Measurements from ENCODE around the gene ACD. TPM values are rescaled to one million over a fixed set of nuclear protein-coding genes. Genes with fewer than 3 reads are reported as not detected.

Gene ACD
- total and polyA plus RNA-seq, 10 donors: 16.9 to 31.7 (median 24.0) TPM

GRCh38 chr16:67662653-67663010 lies 2.6 kb upstream of the ACD start:
- peaks cover 29 to 77% (median 50%) of the 10 kb centered on the region in 6 donors for H3K4me1 ChIP-seq
- TF ChIP-seq CTCF (IDR thresholded peaks at IDR 0.05 in 8 of 11, conservative IDR thresholded peaks at IDR 0.05 in 3 of 11) (no peak), POLR2A (IDR thresholded peaks at IDR 0.05) (no peak), POLR2AphosphoS5 (IDR thresholded peaks at IDR 0.05) (no peak)
- H3K36me3 ChIP-seq: peaks cover 0 to 44% (median 7%) of the 10 kb centered on the region in 6 donors
- no peak overlapping the region for H3K4me3 ChIP-seq
- no peaks in the 10 kb centered on the region for H3K9me3 ChIP-seq
- intact Hi-C loops (cut with DNase I; ENCODE audit: low total_unique reads): no loop called here
- no peaks in the 10 kb centered on the region for H3K27me3 ChIP-seq (replicated peaks in 1 of 7)
- H3K27ac ChIP-seq: no peak overlapping the region
- DNase-seq: no peak

- intact Hi-C loops (cut with DNase I; ENCODE audit: low total_unique reads): no loop called here
- WGBS, 5 donors: 90 to 98% (median 94%) methylated on average over 17 to 34 of the region's 34 CpGs
- no peak for TF ChIP-seq POLR2AphosphoS5 (IDR thresholded peaks at IDR 0.05)
- TF ChIP-seq CTCF (IDR thresholded peaks at IDR 0.05 in 8 of 11, conservative IDR thresholded peaks at IDR 0.05 in 3 of 11): no peak
- no peak for TF ChIP-seq POLR2A (IDR thresholded peaks at IDR 0.05)
- DNase-seq: peak; percentile 84
- peak overlapping the region in 2 of 8 donors; percentile 99 for H3K27ac ChIP-seq
- peaks cover 0 to 50% (median 11%) of the 10 kb centered on the region in 6 donors for H3K36me3 ChIP-seq
- no peaks in the 10 kb centered on the region for H3K9me3 ChIP-seq
- peaks cover 23 to 75% (median 44%) of the 10 kb centered on the region in 6 donors for H3K4me1 ChIP-seq
- no peaks in the 10 kb centered on the region for H3K27me3 ChIP-seq (replicated peaks in 1 of 7)
- H3K4me3 ChIP-seq: peak overlapping the region in 2 of 8 donors; percentile 92 to 97
These were observed 2.0 kb upstream of the ACD start for GRCh38 chr16:67661886-67662652.

GRCh38 chr16:67661101-67661761 lies 1.2 kb upstream of the ACD start:
- intact Hi-C loops (cut with DNase I; ENCODE audit: low total_unique reads): no loop called here
- Histone ChIP-seq H3K36me3 (peaks cover 0 to 58% (median 16%) of the 10 kb centered on the region in 6 donors), H3K4me3 (peak overlapping the region in 7 of 8 donors; percentile 65 to 97 (median 92)), H3K27ac (peak overlapping the region; percentile 45 to 99 (median 96)), H3K9me3 (no peaks in the 10 kb centered on the region), H3K4me1 (peaks cover 21 to 67% (median 38%) of the 10 kb centered on the region in 6 donors), H3K27me3 (replicated peaks in 1 of 7) (no peaks in the 10 kb centered on the region)
- 13 to 19% (median 14%) methylated on average over 15 to 39 of the region's 39 CpGs for WGBS, 5 donors
- TF ChIP-seq POLR2AphosphoS5 (IDR thresholded peaks at IDR 0.05) (no peak), CTCF (IDR thresholded peaks at IDR 0.05 in 8 of 11, conservative IDR thresholded peaks at IDR 0.05 in 3 of 11) (peak in 1 of 11 experiments; percentile 1)
- DNase-seq: peak; percentile 89

- peak; percentile 68 to 76 (median 72) for TF ChIP-seq POLR2AphosphoS5 (IDR thresholded peaks at IDR 0.05)
- peak in 1 of 3 donors; percentile 74 for TF ChIP-seq POLR2A (IDR thresholded peaks at IDR 0.05)
- TF ChIP-seq CTCF (IDR thresholded peaks at IDR 0.05 in 8 of 11, conservative IDR thresholded peaks at IDR 0.05 in 3 of 11): peak in 6 of 11 experiments; percentile 18 to 53 (median 31)
- intact Hi-C loops (cut with DNase I; ENCODE audit: low total_unique reads): no loop called here
- WGBS, 5 donors: 0 to 1% (median 0%) methylated on average over 45 to 48 of the region's 48 CpGs
These were observed 536 bp upstream of the ACD start, which contains the start of gene PARD6A for GRCh38 chr16:67660564-67661028. Gene PARD6A (plus strand): TSS chr16:67660960. CDS start chr16:67661039, 79 bp downstream.

More at GRCh38 chr16:67660564-67661028, 536 bp upstream of the ACD start, which contains the start of gene PARD6A:
- Histone ChIP-seq H3K27me3 (replicated peaks in 1 of 7) (no peaks in the 10 kb centered on the region), H3K27ac (peak within 1 kb of the TSS; percentile 81 to 99 (median 96)), H3K4me3 (peak within 1 kb of the TSS; percentile 65 to 97 (median 89)), H3K9me3 (no peaks in the 10 kb centered on the region), H3K36me3 (peaks cover 0 to 65% (median 21%) of the 10 kb centered on the region in 6 donors), H3K4me1 (peaks cover 15 to 60% (median 32%) of the 10 kb centered on the region in 6 donors)
- DNase-seq: peak; percentile 99

All from spleen (tissue), 11 donors.